ENCODE data around the gene TXNDC2.
"Not testable (repeated sequence)": the region's sequence is repeated elsewhere in the genome, so short reads cannot be mapped to it uniquely, and the experiment has no call there.

Gene TXNDC2

GRCh38 chr18:9900699-9901098 lies 14.9 kb downstream of the TXNDC2 start:
- 0 out of 2 replicates have a peak, but pooled peaks cover 3% of the 10 kb centered on the region for H3K27me3 ChIP-seq (ENCODE audit: low read depth, low read length)
- H3K4me2 ChIP-seq (ENCODE audit: low read length) = no peak overlapping the region
- no peak overlapping the region for H3K9ac ChIP-seq (ENCODE audit: low read length)
- H3K4me1 ChIP-seq (ENCODE audit: low read length) = no peaks in the 10 kb centered on the region
- no peak overlapping the region for H3K27ac ChIP-seq (ENCODE audit: low read length)
- no peak overlapping the region for H2AFZ ChIP-seq (ENCODE audit: low read depth, low read length)
- no peaks in the 10 kb centered on the region for H3K79me2 ChIP-seq (ENCODE audit: low read length)
- no peaks in the 10 kb centered on the region for H3K36me3 ChIP-seq (replicated peaks; ENCODE audit: low read depth, low read length)
- H3K9me3 ChIP-seq (ENCODE audit: insufficient read depth, low read length) = no peaks in the 10 kb centered on the region
- H3K4me3 ChIP-seq (ENCODE audit: low read length) = no peak overlapping the region
- no peaks in the 10 kb centered on the region for H4K20me1 ChIP-seq (ENCODE audit: insufficient read depth, low read length)
- no peak for TF ChIP-seq EZH2phosphoT487 (IDR thresholded peaks at IDR 0.05; ENCODE audit: low read depth)
- no peak for TF ChIP-seq CTCF (IDR thresholded peaks at IDR 0.05; ENCODE audit: low read depth, low read length)

- Histone ChIP-seq H4K20me1 (ENCODE audit: insufficient read depth, low read length) (no peaks in the 10 kb centered on the region), H3K79me2 (ENCODE audit: low read length) (no peaks in the 10 kb centered on the region), H2AFZ (ENCODE audit: low read depth, low read length) (no peak overlapping the region), H3K36me3 (replicated peaks; ENCODE audit: low read depth, low read length) (no peaks in the 10 kb centered on the region), H3K4me3 (ENCODE audit: low read length) (no peak overlapping the region), H3K27me3 (ENCODE audit: low read depth, low read length) (0 out of 2 replicates have a peak, but pooled peaks cover 3% of the 10 kb centered on the region), H3K9ac (ENCODE audit: low read length) (no peak overlapping the region), H3K4me2 (ENCODE audit: low read length) (no peak overlapping the region), H3K9me3 (ENCODE audit: insufficient read depth, low read length) (no peaks in the 10 kb centered on the region), H3K27ac (ENCODE audit: low read length) (no peak overlapping the region), H3K4me1 (ENCODE audit: low read length) (no peaks in the 10 kb centered on the region)
- TF ChIP-seq CTCF (IDR thresholded peaks at IDR 0.05; ENCODE audit: low read depth, low read length) (no peak), EZH2phosphoT487 (IDR thresholded peaks at IDR 0.05; ENCODE audit: low read depth) (no peak)
Observed at GRCh38 chr18:9901377-9901776, 15.6 kb downstream of the TXNDC2 start.

- H3K9ac ChIP-seq (ENCODE audit: low read length); H3K36me3 ChIP-seq (replicated peaks; ENCODE audit: low read depth, low read length); H3K27ac ChIP-seq (ENCODE audit: low read length); H3K79me2 ChIP-seq (ENCODE audit: low read length); H3K4me3 ChIP-seq (ENCODE audit: low read length); H3K4me2 ChIP-seq (ENCODE audit: low read length); H4K20me1 ChIP-seq (ENCODE audit: insufficient read depth, low read length); H3K9me3 ChIP-seq (ENCODE audit: insufficient read depth, low read length); H2AFZ ChIP-seq (ENCODE audit: low read depth, low read length); H3K27me3 ChIP-seq (ENCODE audit: low read depth, low read length); H3K4me1 ChIP-seq (ENCODE audit: low read length): not testable (repeated sequence)
Observed at GRCh38 chr18:9902264-9902663, 16.5 kb downstream of the TXNDC2 start.

- Histone ChIP-seq H3K27me3 (ENCODE audit: low read depth, low read length) (0 out of 2 replicates have a peak, but pooled peaks cover 3% of the 10 kb centered on the region), H3K4me3 (ENCODE audit: low read length) (no peak overlapping the region), H3K4me1 (ENCODE audit: low read length) (no peaks in the 10 kb centered on the region), H2AFZ (ENCODE audit: low read depth, low read length) (no peak overlapping the region), H3K9ac (ENCODE audit: low read length) (no peak overlapping the region), H3K4me2 (ENCODE audit: low read length) (no peak overlapping the region), H3K36me3 (replicated peaks; ENCODE audit: low read depth, low read length) (no peaks in the 10 kb centered on the region), H3K79me2 (ENCODE audit: low read length) (no peaks in the 10 kb centered on the region), H3K27ac (ENCODE audit: low read length) (no peak overlapping the region), H3K9me3 (ENCODE audit: insufficient read depth, low read length) (no peaks in the 10 kb centered on the region), H4K20me1 (ENCODE audit: insufficient read depth, low read length) (no peaks in the 10 kb centered on the region)
- TF ChIP-seq CTCF (IDR thresholded peaks at IDR 0.05; ENCODE audit: low read depth, low read length) (no peak), EZH2phosphoT487 (IDR thresholded peaks at IDR 0.05; ENCODE audit: low read depth) (no peak)
Observed at GRCh38 chr18:9902832-9903231, 17.1 kb downstream of the TXNDC2 start.
